CD4-positive, alpha-beta T cell (primary cell): ENCODE results near the gene FCRL1. TPM values are rescaled to one million over a fixed set of nuclear protein-coding genes. Genes with fewer than 3 reads are reported as not detected.
A peak's percentile ranks its signal among the peaks of the same experiment; 100 is the strongest.

Experiments
- ATAC-seq: fragments of 200-7000 bp; cut with Tn5 transposase; one replicate; pipeline ENCODE4 v1.10.0; 2022; ENCODE audit warnings: mild to moderate bottlenecking; ENCODE audit not compliant: poor library complexity
- CTCF ChIA-PET: fragments of 350-600 bp; sonication (Branson Sonifier 250); formaldehyde crosslinking; loops from one replicate; lab custom pipeline; 2021; ENCODE audit warnings: antibody characterized with exemption, inconsistent platforms; lab: Charles Lee
- POLR2A ChIA-PET: fragments of 350-600 bp; sonication (Branson Sonifier 250); formaldehyde crosslinking; loops from one replicate; lab custom pipeline; 2021; ENCODE audit warnings: antibody characterized with exemption, inconsistent platforms; lab: Charles Lee
- DNase-seq, 14 experiments: peaks; one replicate each; pipeline ENCODE4 v3.0.0-alpha.2; 2013 to 2020; ENCODE audit warnings: mixed read lengths in 2 of 14
- H3K27ac ChIP-seq, 2 donors: one replicate each; pipeline versions ENCODE4 v1.5.1 to v1.7.0; 2013; ENCODE audit warnings: low read length in 2 of 2, low read depth in 1 of 2, mild to moderate bottlenecking in 1 of 2
- H3K27me3 ChIP-seq, 2 experiments: 1 replicate in 1 of 2; 2 replicates in 1 of 2; pipeline versions ENCODE4 v1.6.1 to v1.7.0; 2013; ENCODE audit warnings: low read length in 2 of 2, control low read depth in 1 of 2, mild to moderate bottlenecking in 1 of 2, moderate library complexity in 1 of 2; ENCODE audit not compliant: insufficient read depth in 2 of 2, control insufficient read depth in 1 of 2
- H3K36me3 ChIP-seq: one replicate; pipeline ENCODE4 v1.6.1; 2013; ENCODE audit warnings: low read length, control low read depth; ENCODE audit not compliant: insufficient read depth
- H3K4me1 ChIP-seq: one replicate; pipeline ENCODE4 v1.6.1; 2013; ENCODE audit warnings: low read length, control low read depth; ENCODE audit not compliant: insufficient read depth
- H3K4me3 ChIP-seq: one replicate; pipeline ENCODE4 v1.5.1; 2013; ENCODE audit warnings: mild to moderate bottlenecking, low read length, moderate library complexity
- H3K9me3 ChIP-seq, 2 experiments: 1 replicate in 1 of 2; 2 replicates in 1 of 2; pipeline versions ENCODE4 v1.6.1 to v1.7.0; 2013; ENCODE audit warnings: low read length in 2 of 2, mild to moderate bottlenecking in 2 of 2, control low read depth in 1 of 2, moderate library complexity in 1 of 2; ENCODE audit not compliant: control insufficient read depth in 1 of 2, insufficient read depth in 1 of 2
- H3K27ac Mint-ChIP-seq: one replicate; pipeline ENCODE4 v1.8.0; 2020; ENCODE audit warnings: mixed read lengths
- H3K27me3 Mint-ChIP-seq: one replicate; pipeline ENCODE4 v1.8.0; 2021; ENCODE audit warnings: mixed read lengths
- H3K36me3 Mint-ChIP-seq: one replicate; pipeline ENCODE4 v1.8.0; 2021; ENCODE audit warnings: low read depth, mixed read lengths
- H3K4me1 Mint-ChIP-seq: one replicate; pipeline ENCODE4 v1.8.0; 2021; ENCODE audit warnings: low read depth, mixed read lengths
- H3K4me3 Mint-ChIP-seq: one replicate; pipeline ENCODE4 v1.8.0; 2020; ENCODE audit warnings: mild to moderate bottlenecking, mixed read lengths
- H3K9me3 Mint-ChIP-seq: one replicate; pipeline ENCODE4 v1.8.0; 2020; ENCODE audit warnings: mixed read lengths
- intact Hi-C, 2 experiments: fragments of 100-400 bp; cut with DNase I in 1 of 2; cut with micrococcal nuclease in 1 of 2; formaldehyde crosslinking; loops; one replicate each; pipeline versions ENCODE4 v1.15.1 to v1.9.0; 2023 to 2025; cut with DNase I, micrococcal nuclease
- total RNA-seq, 174 experiments: library from RNA in 2 of 174; stranded (reverse) in 2 of 174; gene quantifications; one replicate each; pipeline ENCODE4 v1.2.3 and lab custom pipeline; 2021 to 2026
- TF ChIP-seq, protein P1 (sequence below): fragments of 200-600 bp; IDR thresholded peaks from one replicate; pipeline ENCODE4 v1.8.0; 2022; ENCODE audit warnings: antibody characterized with exemption, mild to moderate bottlenecking

The FCRL1 gene
- total RNA-seq, 2 experiments from 2014 or later = 0.60 to 0.98 TPM

- Histone ChIP-seq H3K9me3 (no peaks in the 10 kb centered on the region), H3K4me1 (no peaks in the 10 kb centered on the region), H3K27me3 (no peaks in the 10 kb centered on the region), H3K4me3 (no peak overlapping the region), H3K27ac (no peak overlapping the region), H3K36me3 (no peaks in the 10 kb centered on the region)
- H3K27me3 Mint-ChIP-seq = no peaks in the 10 kb centered on the region
- no peak overlapping the region for H3K4me3 Mint-ChIP-seq
- no peak for DNase-seq
- H3K4me1 Mint-ChIP-seq = no peaks in the 10 kb centered on the region
- TF ChIP-seq, protein P1, sequence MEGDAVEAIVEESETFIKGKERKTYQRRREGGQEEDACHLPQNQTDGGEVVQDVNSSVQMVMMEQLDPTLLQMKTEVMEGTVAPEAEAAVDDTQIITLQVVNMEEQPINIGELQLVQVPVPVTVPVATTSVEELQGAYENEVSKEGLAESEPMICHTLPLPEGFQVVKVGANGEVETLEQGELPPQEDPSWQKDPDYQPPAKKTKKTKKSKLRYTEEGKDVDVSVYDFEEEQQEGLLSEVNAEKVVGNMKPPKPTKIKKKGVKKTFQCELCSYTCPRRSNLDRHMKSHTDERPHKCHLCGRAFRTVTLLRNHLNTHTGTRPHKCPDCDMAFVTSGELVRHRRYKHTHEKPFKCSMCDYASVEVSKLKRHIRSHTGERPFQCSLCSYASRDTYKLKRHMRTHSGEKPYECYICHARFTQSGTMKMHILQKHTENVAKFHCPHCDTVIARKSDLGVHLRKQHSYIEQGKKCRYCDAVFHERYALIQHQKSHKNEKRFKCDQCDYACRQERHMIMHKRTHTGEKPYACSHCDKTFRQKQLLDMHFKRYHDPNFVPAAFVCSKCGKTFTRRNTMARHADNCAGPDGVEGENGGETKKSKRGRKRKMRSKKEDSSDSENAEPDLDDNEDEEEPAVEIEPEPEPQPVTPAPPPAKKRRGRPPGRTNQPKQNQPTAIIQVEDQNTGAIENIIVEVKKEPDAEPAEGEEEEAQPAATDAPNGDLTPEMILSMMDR = no peak
- intact Hi-C loops = no loop called here
- no peaks in the 10 kb centered on the region for H3K36me3 Mint-ChIP-seq
- ATAC-seq = no peak
- CTCF ChIA-PET = no interaction called here
- H3K27ac Mint-ChIP-seq = no peak overlapping the region
- POLR2A ChIA-PET = no interaction called here
- no peaks in the 10 kb centered on the region for H3K9me3 Mint-ChIP-seq
These were observed 36.6 kb upstream of the FCRL1 start for GRCh38 chr1:157856538-157856937.

- CTCF ChIA-PET = no interaction called here
- H3K27me3 ChIP-seq = no peaks in the 10 kb centered on the region
- POLR2A ChIA-PET = no interaction called here
- Mint-ChIP-seq H3K4me3 (no peak overlapping the region), H3K4me1 (no peaks in the 10 kb centered on the region), H3K9me3 (no peaks in the 10 kb centered on the region), H3K27me3 (no peaks in the 10 kb centered on the region), H3K36me3 (no peaks in the 10 kb centered on the region), H3K27ac (no peak overlapping the region)
- H3K9me3 ChIP-seq = no peaks in the 10 kb centered on the region
- no peak for ATAC-seq
- no peak overlapping the region for H3K27ac ChIP-seq
- no peaks in the 10 kb centered on the region for H3K36me3 ChIP-seq
- H3K4me3 ChIP-seq = no peak overlapping the region
- intact Hi-C loops = no loop called here
- H3K4me1 ChIP-seq = no peaks in the 10 kb centered on the region
- TF ChIP-seq, protein P1 = no peak
- no peak for DNase-seq
These were observed 32.6 kb upstream of the FCRL1 start for GRCh38 chr1:157852476-157852875.

GRCh38 chr1:157849229-157849875, 29.4 kb upstream of the FCRL1 start:
- no peaks in the 10 kb centered on the region for H3K4me1 Mint-ChIP-seq
- Histone ChIP-seq H3K4me1 (no peaks in the 10 kb centered on the region), H3K4me3 (no peak overlapping the region), H3K36me3 (no peaks in the 10 kb centered on the region), H3K9me3 (peaks cover 0 to 3% of the 10 kb centered on the region in 2 experiments), H3K27me3 (no peaks in the 10 kb centered on the region), H3K27ac (no peak overlapping the region)
- intact Hi-C loops = no loop called here
- H3K4me3 Mint-ChIP-seq = no peak overlapping the region
- TF ChIP-seq, protein P1 = no peak
- ChIA-PET CTCF (no interaction called here), POLR2A (no interaction called here)
- ATAC-seq (no peak), DNase-seq (peak in 1 of 14 experiments; percentile 5)
- no peak overlapping the region for H3K27ac Mint-ChIP-seq
- H3K9me3 Mint-ChIP-seq = no peaks in the 10 kb centered on the region
- no peaks in the 10 kb centered on the region for H3K36me3 Mint-ChIP-seq
- H3K27me3 Mint-ChIP-seq = peaks cover 8% of the 10 kb centered on the region
